Stomach (tissue), 8 donors: Measurements from ENCODE around the gene RALY. TPM values are rescaled to one million over a fixed set of nuclear protein-coding genes. Genes with fewer than 3 reads are reported as not detected.

Experiments used
- polyA plus RNA-seq, 3 donors: library from polyadenylated mRNA; stranded (reverse); fragments of 200-250 nt; gene quantifications; one replicate each; pipeline ENCODE4 v1.2.3, GENCODE V29; 2013
- small RNA-seq, 4 donors: library from RNA; depleted of rRNA; stranded (forward); fragments of <200 nt; gene quantifications; one replicate each; pipeline ENCODE3, GENCODE V24; 2016
- total RNA-seq, 5 donors: library from RNA; depleted of rRNA; stranded (reverse); fragments of >200 nt; gene quantifications; one replicate each; pipeline versions ENCODE4 v1.1.0 to v1.2.3, GENCODE V29; 2014 to 2016
- donor health status: healthy with polysubstance abuse.
- donor health status: Bipolar disorder and iron deficiency.
- donor health status: healthy.

RALY gene
- total and polyA plus RNA-seq, 8 donors: 21.6 to 389 (median 97.7) TPM

Small RNAs within 50 kb of the gene (small RNA-seq; reads per million reads assigned to genes)
- 0 reads per million in 4 donors for gene MIR4755

Other genes with a start within 250 kb of the RALY start
- gene CHMP4B, start 182.6 kb upstream of the RALY start, total RNA-seq: 100 to 1,000 TPM in 1 of 5 donors, 10 to 100 TPM in 4; 48.4 to 119 (median 75.0) TPM
- gene CHMP4B, start 182.6 kb upstream of the RALY start, polyA plus RNA-seq: 100 to 1,000 TPM; 117 to 166 (median 118) TPM
- gene EIF2S2, start 118.3 kb downstream of the RALY start, total RNA-seq: 10 to 100 TPM; 26.6 to 51.2 (median 42.9) TPM
- 10 to 100 TPM; 41.5 to 92.4 (median 56.5) TPM for gene EIF2S2, start 118.3 kb downstream of the RALY start, polyA plus RNA-seq
- gene ASIP, start 247.5 kb downstream of the RALY start, total RNA-seq: not detected
- gene ASIP, start 247.5 kb downstream of the RALY start, polyA plus RNA-seq: 1 to 10 TPM in 1 of 3 donors, under 1 TPM in 1, not detected in 1; 0.35 to 1.1 TPM